ENCODE results near the gene ITPR3.

Gene ITPR3

DNA sequence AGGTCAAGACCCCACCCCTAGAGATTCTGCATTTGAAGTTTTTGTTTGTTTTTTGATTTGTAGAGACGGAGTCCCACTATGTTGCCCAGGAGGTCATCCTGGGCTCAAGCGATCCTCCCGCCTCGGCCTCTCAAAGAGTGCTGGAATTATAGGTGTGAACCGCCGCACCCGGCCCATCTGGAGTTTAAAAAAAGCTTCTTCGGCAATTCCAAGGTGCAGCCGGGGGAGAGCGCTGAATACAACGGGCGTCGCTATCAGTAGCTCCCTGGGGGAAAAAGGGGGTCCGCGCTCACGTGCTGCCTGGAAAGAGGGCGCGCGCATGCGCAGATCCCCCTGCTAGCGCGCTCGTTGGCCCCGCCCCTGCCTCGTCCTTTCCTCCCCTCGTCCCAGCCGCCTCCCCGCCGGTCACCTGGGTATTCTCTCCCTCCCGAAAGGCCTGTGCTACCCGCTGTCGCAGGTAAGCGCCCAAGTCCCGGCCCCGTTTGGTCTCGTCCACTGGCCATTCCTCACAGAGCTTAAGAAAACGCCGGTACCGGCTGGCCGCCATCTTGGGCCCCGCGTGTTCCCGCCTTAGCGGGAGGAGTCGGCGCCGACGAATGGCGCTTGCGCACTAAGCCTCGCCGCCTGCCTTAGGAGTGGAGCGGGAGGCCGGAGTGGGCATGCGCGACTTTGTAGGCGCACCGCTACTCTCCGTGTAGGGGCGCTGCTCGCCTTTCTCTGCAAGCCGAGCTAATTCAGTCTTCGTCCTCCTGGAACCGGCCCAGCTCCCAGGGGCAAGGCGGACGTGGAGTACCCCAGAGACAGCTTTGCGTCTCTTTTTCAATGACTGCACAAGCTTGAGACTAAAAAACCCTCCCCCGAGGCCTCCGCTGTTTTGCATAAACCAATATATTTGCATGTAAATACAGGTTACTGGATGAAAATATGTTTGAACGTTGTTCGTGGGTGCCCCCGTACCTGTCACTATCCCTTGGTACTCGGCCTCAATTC lies 90.3 kb downstream of the ITPR3 start, which contains the start of gene UQCC2:
UQCC2 (minus strand) TSS at position 561 of the 990 bp plus-strand sequence; CDS start at position 547, 14 bp downstream.
- H3K4me3 ChIP-seq (ENCODE audit: low read length in 2 of 2), result peak within 1 kb of the TSS; percentile 83 to 92
- peak within 1 kb of the TSS; percentile 87 to 91 for H3K27ac ChIP-seq (ENCODE audit: low read depth in 2 of 2, low read length in 2 of 2)

DNA sequence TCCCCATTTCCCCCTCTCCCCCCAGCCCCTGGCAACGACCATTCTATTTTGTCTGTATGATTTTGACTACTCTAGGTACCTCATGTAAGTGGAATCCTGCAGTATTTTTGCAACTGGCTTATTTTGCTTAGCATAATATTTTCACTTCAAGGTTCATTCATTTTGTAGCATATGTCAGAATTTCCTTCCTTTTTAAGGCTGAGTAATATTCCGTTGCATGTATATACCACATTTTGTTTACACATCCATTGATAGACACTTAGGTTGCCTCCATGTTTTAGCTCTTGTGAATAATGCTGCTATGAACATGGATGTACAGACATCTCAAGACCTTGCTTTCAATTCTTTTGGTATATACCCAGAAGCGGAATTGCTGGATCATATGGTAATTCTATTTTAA lies 91.8 kb downstream of the ITPR3 start:
- Histone ChIP-seq H3K9ac (ENCODE audit: low read depth in 1 of 2, low read length in 2 of 2) (no peak overlapping the region), H3K4me3 (ENCODE audit: low read length in 2 of 2) (no peak overlapping the region), H3K9me3 (ENCODE audit: control insufficient read depth in 2 of 2, low read length in 2 of 2) (no peaks in the 10 kb centered on the region), H3K36me3 (ENCODE audit: control insufficient read depth in 2 of 2, insufficient read depth in 2 of 2, low read length in 2 of 2) (peaks cover 4 to 5% of the 10 kb centered on the region in 2 donors), H3K27ac (ENCODE audit: low read depth in 2 of 2, low read length in 2 of 2) (no peak overlapping the region), H3K4me1 (ENCODE audit: control insufficient read depth in 2 of 2, insufficient read depth in 2 of 2, low read length in 2 of 2) (peaks cover 11 to 18% of the 10 kb centered on the region in 2 donors), H3K27me3 (ENCODE audit: control insufficient read depth in 2 of 2, insufficient read depth in 2 of 2, low read length in 2 of 2) (no peaks in the 10 kb centered on the region)

More for the DNA sequence above, 90.3 kb downstream of the ITPR3 start, which contains the start of gene UQCC2:
- Histone ChIP-seq H3K9ac (ENCODE audit: low read depth in 1 of 2, low read length in 2 of 2) (peak within 1 kb of the TSS; percentile 74 to 76), H3K9me3 (ENCODE audit: control insufficient read depth in 2 of 2, low read length in 2 of 2) (no peaks in the 10 kb centered on the region), H3K27me3 (ENCODE audit: control insufficient read depth in 2 of 2, insufficient read depth in 2 of 2, low read length in 2 of 2) (no peaks in the 10 kb centered on the region), H3K4me1 (ENCODE audit: control insufficient read depth in 2 of 2, insufficient read depth in 2 of 2, low read length in 2 of 2) (peaks cover 11 to 16% of the 10 kb centered on the region in 2 donors), H3K36me3 (ENCODE audit: control insufficient read depth in 2 of 2, insufficient read depth in 2 of 2, low read length in 2 of 2) (peaks cover 4 to 10% of the 10 kb centered on the region in 2 donors)

DNA sequence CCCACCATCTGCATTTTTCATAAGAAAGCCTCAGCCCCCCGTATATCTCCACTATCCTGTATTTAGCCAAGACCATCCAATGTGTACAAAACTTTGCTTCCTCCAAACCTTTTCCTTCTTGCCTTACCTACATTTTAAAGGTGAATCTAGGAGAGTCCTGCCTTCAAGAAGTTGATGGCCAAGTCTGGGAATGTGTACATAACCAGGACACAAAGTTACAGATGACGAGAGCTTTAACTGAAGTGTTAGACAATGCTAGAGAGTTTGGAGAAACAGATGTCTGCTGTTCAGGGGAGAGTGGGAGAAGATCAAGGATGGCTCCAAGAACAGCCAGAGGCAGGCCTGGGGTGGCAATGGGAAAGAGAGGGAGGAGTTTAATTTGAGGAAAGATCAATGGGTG lies 92.7 kb downstream of the ITPR3 start:
- H3K27me3 ChIP-seq (ENCODE audit: control insufficient read depth in 2 of 2, insufficient read depth in 2 of 2, low read length in 2 of 2), result no peaks in the 10 kb centered on the region
- no peak overlapping the region for H3K4me3 ChIP-seq (ENCODE audit: low read length in 2 of 2)
- H3K4me1 ChIP-seq (ENCODE audit: control insufficient read depth in 2 of 2, insufficient read depth in 2 of 2, low read length in 2 of 2), result peaks cover 11 to 18% of the 10 kb centered on the region in 2 donors
- no peaks in the 10 kb centered on the region for H3K9me3 ChIP-seq (ENCODE audit: control insufficient read depth in 2 of 2, low read length in 2 of 2)
- H3K36me3 ChIP-seq (ENCODE audit: control insufficient read depth in 2 of 2, insufficient read depth in 2 of 2, low read length in 2 of 2), result peaks cover 0 to 4% of the 10 kb centered on the region in 2 donors
- H3K27ac ChIP-seq (ENCODE audit: low read depth in 2 of 2, low read length in 2 of 2), result no peak overlapping the region
- no peak overlapping the region for H3K9ac ChIP-seq (ENCODE audit: low read depth in 1 of 2, low read length in 2 of 2)

DNA sequence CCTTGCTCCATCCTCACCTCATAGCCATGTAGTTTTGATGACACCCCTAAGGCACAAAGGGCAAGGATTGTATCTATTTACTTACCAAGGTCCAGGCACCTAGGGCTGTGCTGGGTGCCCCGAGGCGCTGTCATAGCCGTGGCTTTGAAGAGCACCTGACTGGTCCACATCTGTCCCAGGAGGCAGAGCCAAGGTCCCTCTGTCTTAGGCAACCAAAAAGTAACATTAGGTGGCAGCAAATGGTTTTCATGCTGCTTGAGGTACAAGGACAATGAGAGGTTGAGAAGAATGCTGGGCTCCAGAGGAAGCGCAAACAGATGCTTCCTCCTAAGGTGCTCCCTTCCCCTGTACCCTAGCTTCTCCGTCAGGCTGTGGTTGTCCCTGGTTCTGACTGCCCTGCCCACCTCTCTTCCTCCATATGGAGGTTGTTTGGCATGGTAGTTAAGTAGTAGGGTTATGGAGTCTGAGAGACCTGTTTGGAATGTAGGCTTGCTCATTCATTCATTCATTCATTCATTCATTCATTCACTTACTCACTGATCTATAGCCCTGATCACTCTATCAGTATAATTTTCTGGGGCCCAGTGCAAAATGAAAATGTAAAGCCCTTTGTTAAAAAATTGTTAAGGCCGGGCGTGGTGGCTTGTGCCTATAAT lies 93.4 kb downstream of the ITPR3 start:
- no peak overlapping the region for H3K27ac ChIP-seq (ENCODE audit: low read depth in 2 of 2, low read length in 2 of 2)
- H3K36me3 ChIP-seq (ENCODE audit: control insufficient read depth in 2 of 2, insufficient read depth in 2 of 2, low read length in 2 of 2), result peaks cover 0 to 4% of the 10 kb centered on the region in 2 donors
- H3K27me3 ChIP-seq (ENCODE audit: control insufficient read depth in 2 of 2, insufficient read depth in 2 of 2, low read length in 2 of 2), result no peaks in the 10 kb centered on the region
- no peaks in the 10 kb centered on the region for H3K9me3 ChIP-seq (ENCODE audit: control insufficient read depth in 2 of 2, low read length in 2 of 2)
- no peak overlapping the region for H3K4me3 ChIP-seq (ENCODE audit: low read length in 2 of 2)
- H3K9ac ChIP-seq (ENCODE audit: low read depth in 1 of 2, low read length in 2 of 2), result no peak overlapping the region
- peaks cover 11 to 18% of the 10 kb centered on the region in 2 donors for H3K4me1 ChIP-seq (ENCODE audit: control insufficient read depth in 2 of 2, insufficient read depth in 2 of 2, low read length in 2 of 2)

DNA sequence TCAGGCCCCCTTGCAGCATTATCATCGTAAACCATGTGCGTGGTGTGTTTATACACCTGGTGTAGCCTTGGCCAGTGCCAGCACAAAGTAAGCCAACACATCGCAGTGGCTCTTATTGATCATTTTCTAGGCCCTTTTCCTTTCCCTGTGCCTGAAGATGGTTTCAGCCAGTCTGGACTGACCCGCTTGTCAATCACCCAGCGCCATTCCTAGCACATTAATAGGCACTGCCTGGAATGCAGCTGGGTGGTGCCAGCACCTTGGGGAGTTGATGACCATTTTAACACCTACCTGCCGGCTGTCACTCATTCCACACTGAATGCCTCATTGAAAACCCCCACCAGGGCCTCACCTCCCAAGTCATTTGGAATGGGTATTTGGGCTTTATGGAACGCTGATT lies 95.3 kb downstream of the ITPR3 start:
- H3K4me3 ChIP-seq (ENCODE audit: low read length in 2 of 2), result no peak overlapping the region
- no peaks in the 10 kb centered on the region for H3K9me3 ChIP-seq (ENCODE audit: control insufficient read depth in 2 of 2, low read length in 2 of 2)
- peaks cover 3 to 8% of the 10 kb centered on the region in 2 donors for H3K4me1 ChIP-seq (ENCODE audit: control insufficient read depth in 2 of 2, insufficient read depth in 2 of 2, low read length in 2 of 2)
- H3K36me3 ChIP-seq (ENCODE audit: control insufficient read depth in 2 of 2, insufficient read depth in 2 of 2, low read length in 2 of 2), result no peaks in the 10 kb centered on the region
- no peaks in the 10 kb centered on the region for H3K27me3 ChIP-seq (ENCODE audit: control insufficient read depth in 2 of 2, insufficient read depth in 2 of 2, low read length in 2 of 2)
- peak overlapping the region in 1 of 2 donors; percentile 19 for H3K27ac ChIP-seq (ENCODE audit: low read depth in 2 of 2, low read length in 2 of 2)
- no peak overlapping the region for H3K9ac ChIP-seq (ENCODE audit: low read depth in 1 of 2, low read length in 2 of 2)

DNA sequence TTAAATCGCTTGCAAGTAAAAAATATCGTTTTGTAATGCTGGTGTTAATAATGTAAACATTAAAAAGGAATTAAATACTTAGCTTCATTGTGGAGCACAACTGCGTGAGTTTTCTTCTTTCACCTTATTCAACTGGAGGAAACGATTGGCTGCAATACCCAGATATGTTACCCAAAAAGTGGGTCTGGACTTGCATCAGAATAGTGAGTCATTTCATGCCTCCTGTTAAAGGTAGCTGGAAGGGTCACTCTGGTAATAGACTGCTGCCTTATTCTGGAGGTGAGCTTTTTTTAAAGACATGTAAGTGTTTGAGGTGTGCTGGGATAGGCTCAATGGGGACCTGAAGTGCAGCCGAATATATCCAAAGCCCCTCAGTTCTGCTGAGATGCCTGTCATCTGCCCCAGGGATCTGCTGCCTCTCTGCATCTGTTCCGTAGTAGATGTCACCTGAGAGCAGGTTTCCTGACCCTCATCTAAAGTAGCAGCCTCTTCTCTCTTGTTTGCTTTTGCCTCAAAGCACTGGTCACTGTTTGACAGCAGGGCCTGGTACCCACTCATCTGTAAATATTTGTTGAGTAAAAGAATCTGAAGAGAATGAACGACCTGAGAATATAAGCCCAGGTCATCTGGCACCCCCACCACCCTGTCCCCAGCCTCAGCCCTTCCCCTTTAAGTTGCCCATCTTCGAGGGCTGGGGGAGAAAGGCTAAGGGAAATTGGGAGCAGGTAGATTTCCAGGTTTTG lies 95.9 kb downstream of the ITPR3 start:
- H3K9ac ChIP-seq (ENCODE audit: low read depth in 1 of 2, low read length in 2 of 2), result no peak overlapping the region

DNA sequence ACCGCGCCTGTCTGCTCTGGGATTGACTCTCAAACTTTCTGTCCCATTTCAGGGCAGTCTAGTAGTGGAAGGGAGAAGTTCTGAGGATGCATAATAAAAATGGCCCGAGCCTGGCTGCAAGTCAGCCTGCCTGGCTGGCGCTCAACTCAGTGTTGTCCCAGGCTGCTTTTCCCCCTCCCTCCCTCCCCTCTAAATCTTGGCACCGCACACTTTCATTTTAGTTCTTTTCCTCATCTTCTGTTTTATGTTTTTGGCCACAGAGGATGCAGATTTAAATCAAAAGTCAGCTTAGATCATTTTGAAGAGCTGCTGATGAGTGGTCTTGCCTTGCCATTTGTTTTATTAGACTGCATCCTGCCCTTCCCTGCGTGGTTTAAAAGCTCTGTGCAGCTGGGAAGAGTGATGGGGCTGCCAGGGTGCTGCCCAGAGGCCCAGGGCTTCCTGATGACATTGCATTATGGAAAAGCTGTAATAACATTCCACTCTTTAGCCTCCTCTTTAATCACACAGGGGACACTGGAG lies 96.9 kb downstream of the ITPR3 start:
- no peak overlapping the region for H3K9ac ChIP-seq (ENCODE audit: low read depth in 1 of 2, low read length in 2 of 2)
- no peak overlapping the region for H3K27ac ChIP-seq (ENCODE audit: low read depth in 2 of 2, low read length in 2 of 2)
- no peaks in the 10 kb centered on the region for H3K27me3 ChIP-seq (ENCODE audit: control insufficient read depth in 2 of 2, insufficient read depth in 2 of 2, low read length in 2 of 2)
- H3K4me3 ChIP-seq (ENCODE audit: low read length in 2 of 2), result no peak overlapping the region
- no peaks in the 10 kb centered on the region for H3K36me3 ChIP-seq (ENCODE audit: control insufficient read depth in 2 of 2, insufficient read depth in 2 of 2, low read length in 2 of 2)
- H3K4me1 ChIP-seq (ENCODE audit: control insufficient read depth in 2 of 2, insufficient read depth in 2 of 2, low read length in 2 of 2), result peaks cover 0 to 8% of the 10 kb centered on the region in 2 donors
- H3K9me3 ChIP-seq (ENCODE audit: control insufficient read depth in 2 of 2, low read length in 2 of 2), result no peaks in the 10 kb centered on the region

More for the DNA sequence above, 95.9 kb downstream of the ITPR3 start:
- Histone ChIP-seq H3K27ac (ENCODE audit: low read depth in 2 of 2, low read length in 2 of 2) (no peak overlapping the region), H3K9me3 (ENCODE audit: control insufficient read depth in 2 of 2, low read length in 2 of 2) (no peaks in the 10 kb centered on the region), H3K4me1 (ENCODE audit: control insufficient read depth in 2 of 2, insufficient read depth in 2 of 2, low read length in 2 of 2) (peaks cover under 1 to 8% of the 10 kb centered on the region in 2 donors), H3K4me3 (ENCODE audit: low read length in 2 of 2) (no peak overlapping the region), H3K27me3 (ENCODE audit: control insufficient read depth in 2 of 2, insufficient read depth in 2 of 2, low read length in 2 of 2) (no peaks in the 10 kb centered on the region), H3K36me3 (ENCODE audit: control insufficient read depth in 2 of 2, insufficient read depth in 2 of 2, low read length in 2 of 2) (no peaks in the 10 kb centered on the region)

DNA sequence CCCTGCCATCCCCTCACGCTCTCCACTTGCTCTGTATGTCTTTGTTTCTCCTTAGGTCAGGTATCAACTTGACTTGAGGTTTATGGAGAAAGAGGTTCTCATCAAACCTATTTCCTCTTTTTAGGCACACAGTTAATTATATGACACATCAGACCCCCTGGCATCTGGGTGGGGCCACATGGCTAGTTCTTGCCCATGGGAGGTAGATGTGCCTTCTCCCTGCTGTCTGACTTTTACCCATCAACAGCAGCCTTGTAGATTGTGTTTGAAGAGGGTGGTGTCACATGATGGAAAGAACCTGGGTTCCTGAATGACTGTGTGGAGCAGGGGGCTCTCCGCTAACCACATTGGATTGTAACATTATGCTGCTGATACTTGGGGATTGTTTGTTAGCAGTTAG lies 97.6 kb downstream of the ITPR3 start:
- no peak overlapping the region for H3K4me3 ChIP-seq (ENCODE audit: low read length in 2 of 2)
- no peaks in the 10 kb centered on the region for H3K27me3 ChIP-seq (ENCODE audit: control insufficient read depth in 2 of 2, insufficient read depth in 2 of 2, low read length in 2 of 2)
- no peak overlapping the region for H3K9ac ChIP-seq (ENCODE audit: low read depth in 1 of 2, low read length in 2 of 2)
- H3K9me3 ChIP-seq (ENCODE audit: control insufficient read depth in 2 of 2, low read length in 2 of 2), result no peaks in the 10 kb centered on the region
- no peaks in the 10 kb centered on the region for H3K36me3 ChIP-seq (ENCODE audit: control insufficient read depth in 2 of 2, insufficient read depth in 2 of 2, low read length in 2 of 2)
- no peak overlapping the region for H3K27ac ChIP-seq (ENCODE audit: low read depth in 2 of 2, low read length in 2 of 2)
- peaks cover 0 to 8% of the 10 kb centered on the region in 2 donors for H3K4me1 ChIP-seq (ENCODE audit: control insufficient read depth in 2 of 2, insufficient read depth in 2 of 2, low read length in 2 of 2)

DNA sequence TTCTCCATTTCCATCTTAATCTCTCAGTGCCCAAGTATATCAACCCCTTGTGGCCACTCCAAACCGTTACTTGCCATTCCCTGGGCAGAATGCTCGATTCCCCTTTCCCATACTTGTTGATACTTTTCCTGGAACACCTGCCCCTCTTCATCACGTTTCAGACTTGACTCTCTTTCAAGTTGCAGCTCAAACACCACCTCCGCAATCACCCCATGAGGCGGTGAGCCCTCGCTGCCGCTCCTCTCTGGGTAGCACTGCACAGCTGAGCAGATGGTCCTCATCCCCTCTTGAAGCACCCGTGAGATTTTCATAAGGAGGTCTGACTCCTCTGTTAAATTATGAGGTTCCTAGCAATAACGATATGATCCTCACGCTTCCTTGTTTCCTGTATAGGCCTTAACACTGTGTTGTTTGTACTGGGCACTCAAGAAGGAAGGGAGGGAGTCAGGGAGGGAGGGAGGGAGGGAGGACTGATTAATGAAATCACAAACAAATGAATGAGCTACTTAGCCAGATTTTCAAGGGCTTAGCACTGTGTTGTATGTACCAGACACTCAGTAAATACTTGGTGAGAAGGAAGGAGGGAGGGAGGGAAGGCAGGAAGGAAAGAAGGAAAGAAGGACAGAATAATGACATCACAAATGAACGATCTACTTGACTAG lies 98.3 kb downstream of the ITPR3 start:
- H3K27me3 ChIP-seq (ENCODE audit: control insufficient read depth in 2 of 2, insufficient read depth in 2 of 2, low read length in 2 of 2), result no peaks in the 10 kb centered on the region
- H3K27ac ChIP-seq (ENCODE audit: low read depth in 2 of 2, low read length in 2 of 2), result peak overlapping the region in 1 of 2 donors; percentile 24
- peaks cover 0 to 8% of the 10 kb centered on the region in 2 donors for H3K4me1 ChIP-seq (ENCODE audit: control insufficient read depth in 2 of 2, insufficient read depth in 2 of 2, low read length in 2 of 2)
- no peaks in the 10 kb centered on the region for H3K36me3 ChIP-seq (ENCODE audit: control insufficient read depth in 2 of 2, insufficient read depth in 2 of 2, low read length in 2 of 2)
- H3K4me3 ChIP-seq (ENCODE audit: low read length in 2 of 2), result no peak overlapping the region
- H3K9me3 ChIP-seq (ENCODE audit: control insufficient read depth in 2 of 2, low read length in 2 of 2), result no peaks in the 10 kb centered on the region
- H3K9ac ChIP-seq (ENCODE audit: low read depth in 1 of 2, low read length in 2 of 2), result no peak overlapping the region

All from mucosa of rectum (tissue), 2 donors.